Measurements from ENCODE around the gene SLC4A8. TPM values are rescaled to one million over a fixed set of nuclear protein-coding genes. Genes with fewer than 3 reads are reported as not detected.

SLC4A8 gene
- total and polyA plus RNA-seq, 12 donors: 3.0 to 27.0 (median 11.6) TPM

GRCh38 chr12:51472984-51473383 lies 48.4 kb downstream of the SLC4A8 start:
- H3K27ac ChIP-seq: no peak overlapping the region
- H3K4me1 ChIP-seq (replicated peaks in 1 of 2): no peaks in the 10 kb centered on the region
- DNase-seq: no peak
- TF ChIP-seq CTCF (IDR thresholded peaks at IDR 0.05) (no peak), POLR2A (IDR thresholded peaks at IDR 0.05) (no peak)
- no peaks in the 10 kb centered on the region for H3K9me3 ChIP-seq (replicated peaks in 1 of 3)
- intact Hi-C loops (cut with DNase I): no loop called here
- no peaks in the 10 kb centered on the region for H3K27me3 ChIP-seq
- WGBS, 4 donors: 89 to 99% (median 94%) methylated on average over 2 of the region's 2 CpGs
- H3K4me3 ChIP-seq: no peak overlapping the region
- H3K36me3 ChIP-seq (replicated peaks in 1 of 2): no peaks in the 10 kb centered on the region

GRCh38 chr12:51473947-51474346 lies 49.3 kb downstream of the SLC4A8 start:
- Histone ChIP-seq H3K27ac (no peak overlapping the region), H3K4me1 (replicated peaks in 1 of 2) (no peaks in the 10 kb centered on the region), H3K27me3 (no peaks in the 10 kb centered on the region), H3K4me3 (no peak overlapping the region), H3K9me3 (replicated peaks in 1 of 3) (no peaks in the 10 kb centered on the region), H3K36me3 (replicated peaks in 1 of 2) (no peaks in the 10 kb centered on the region)
- 93 to 95% (median 94%) methylated on average over 2 of the region's 2 CpGs for whole genome bisulfite sequencing, 4 donors
- DNase-seq: no peak
- TF ChIP-seq POLR2A (IDR thresholded peaks at IDR 0.05) (no peak), CTCF (IDR thresholded peaks at IDR 0.05) (no peak)
- intact Hi-C loops (cut with DNase I): no loop called here

GRCh38 chr12:51475543-51475942 lies 50.9 kb downstream of the SLC4A8 start:
- no peak overlapping the region for H3K4me3 ChIP-seq
- no peak for TF ChIP-seq CTCF (IDR thresholded peaks at IDR 0.05)
- TF ChIP-seq POLR2A (IDR thresholded peaks at IDR 0.05): no peak
- no peaks in the 10 kb centered on the region for H3K9me3 ChIP-seq (replicated peaks in 1 of 3)
- no peaks in the 10 kb centered on the region for H3K36me3 ChIP-seq (replicated peaks in 1 of 2)
- DNase-seq: no peak
- no peak overlapping the region for H3K27ac ChIP-seq
- no peaks in the 10 kb centered on the region for H3K27me3 ChIP-seq
- WGBS, 4 donors: 80 to 100% (median 92%) methylated on average over 1 of the region's 1 CpG
- intact Hi-C loops (cut with DNase I): no loop called here
- H3K4me1 ChIP-seq (replicated peaks in 1 of 2): no peaks in the 10 kb centered on the region

GRCh38 chr12:51480978-51481377 lies 56.3 kb downstream of the SLC4A8 start:
- H3K27ac ChIP-seq: no peak overlapping the region
- TF ChIP-seq CTCF (IDR thresholded peaks at IDR 0.05): no peak
- TF ChIP-seq POLR2A (IDR thresholded peaks at IDR 0.05): no peak
- H3K9me3 ChIP-seq (replicated peaks in 1 of 3): no peaks in the 10 kb centered on the region
- DNase-seq: no peak
- 81 to 87% (median 83%) methylated on average over 3 of the region's 3 CpGs for WGBS, 4 donors
- no peaks in the 10 kb centered on the region for H3K36me3 ChIP-seq (replicated peaks in 1 of 2)
- no peaks in the 10 kb centered on the region for H3K27me3 ChIP-seq
- H3K4me3 ChIP-seq: no peak overlapping the region
- intact Hi-C loops (cut with DNase I): no loop called here
- no peaks in the 10 kb centered on the region for H3K4me1 ChIP-seq (replicated peaks in 1 of 2)

All from adrenal gland (tissue), 12 donors.